HG03354 (cell line): ENCODE measurements around the gene CACNB2.
"Not testable (repeated sequence)": the region's sequence is repeated elsewhere in the genome, so short reads cannot be mapped to it uniquely, and the experiment has no call there.

Source experiments
- ATAC-seq: cut with Tn5 transposase; IDR thresholded peaks from one replicate; pipeline ENCODE4 v1.9.1; 2021; ENCODE audit warnings: mild to moderate bottlenecking; ENCODE audit not compliant: unreplicated experiment, poor library complexity, severe bottlenecking

Gene CACNB2

DNA sequence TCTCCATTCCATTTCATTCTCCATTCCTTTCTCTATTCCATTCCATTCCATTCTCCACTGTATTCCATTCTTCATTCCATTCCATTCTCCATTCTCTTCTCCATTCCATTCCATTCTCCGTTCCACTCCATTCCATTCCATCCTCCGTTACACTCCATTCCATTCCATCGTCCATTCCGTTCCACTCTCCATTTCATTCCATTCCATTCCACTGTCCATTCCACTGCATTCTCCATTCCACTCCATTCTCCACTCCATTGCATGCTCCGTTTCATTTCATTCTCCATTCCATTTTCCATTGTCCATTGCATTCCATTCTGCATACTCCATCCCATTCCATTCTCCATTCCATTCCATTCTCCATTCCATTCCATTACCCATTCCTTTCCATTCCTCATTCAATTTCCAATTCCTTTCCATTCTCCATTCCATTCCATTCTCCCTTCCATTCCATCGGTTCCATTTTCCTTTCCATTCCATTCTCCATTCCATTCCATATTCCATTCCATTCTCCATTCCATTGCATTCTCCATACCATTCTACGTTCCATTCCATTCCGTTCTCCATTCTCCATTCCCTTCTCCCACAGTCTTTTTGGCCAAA lies 432.8 kb downstream of the CACNB2 start:
- no peak for ATAC-seq

- no peak for ATAC-seq
Measured at GRCh38 chr10:18576586-18576985, 436.4 kb downstream of the CACNB2 start.

DNA sequence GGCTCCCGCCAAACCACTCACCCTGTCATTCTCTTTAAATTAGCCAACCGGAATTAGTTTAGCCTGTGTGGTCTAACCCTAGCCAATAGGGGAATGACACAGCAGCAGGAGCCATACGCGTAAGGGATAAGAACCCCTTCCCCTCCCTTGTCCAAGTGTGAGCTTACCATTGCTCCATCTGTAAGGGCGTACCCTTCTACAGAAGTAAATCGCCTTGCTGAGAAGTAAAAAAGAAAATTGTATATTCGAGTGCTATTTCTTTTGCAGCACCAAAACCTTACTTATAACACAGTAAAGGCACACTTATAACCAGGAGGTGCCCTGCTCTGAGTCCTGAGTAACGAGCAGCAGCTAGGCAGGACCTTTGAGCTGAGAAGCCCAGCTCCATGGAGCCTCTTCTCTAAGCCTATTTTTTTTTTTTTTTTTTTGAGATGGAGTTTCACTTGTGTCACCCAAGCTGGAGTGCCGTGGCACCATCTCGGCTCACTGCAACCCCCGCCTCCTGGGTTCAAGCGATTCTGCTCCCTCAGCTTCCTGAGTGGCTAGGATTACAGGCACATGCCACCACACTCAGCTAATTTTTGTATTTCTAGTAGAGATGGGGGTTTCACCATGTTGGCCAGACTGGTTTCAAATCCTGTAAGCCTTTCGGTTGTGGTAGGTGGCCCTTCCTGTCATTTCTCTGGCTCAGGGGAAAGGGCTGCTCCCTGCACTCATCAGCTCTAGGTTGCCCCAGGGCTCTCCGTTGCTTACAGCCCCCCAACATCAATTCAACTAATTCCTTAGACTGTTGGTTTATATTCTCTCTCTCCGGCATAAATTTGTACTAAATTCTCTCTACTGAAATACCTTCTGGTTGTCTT lies 437.8 kb downstream of the CACNB2 start:
- ATAC-seq = no peak

GRCh38 chr10:18582803-18583202 lies 442.6 kb downstream of the CACNB2 start:
- peak; percentile 51 for ATAC-seq

- ATAC-seq = no peak
Measured at GRCh38 chr10:18583575-18584270, 443.5 kb downstream of the CACNB2 start.

- not testable (repeated sequence) for ATAC-seq
Measured at GRCh38 chr10:18586637-18587036, 446.4 kb downstream of the CACNB2 start.

- ATAC-seq = not testable (repeated sequence)
Measured at GRCh38 chr10:18591141-18591540, 450.9 kb downstream of the CACNB2 start.
